GM10266 (cell line): ENCODE measurements around the gene GPR176.

ENCODE experiments used
- DNase-seq: peaks from one replicate; pipeline ENCODE4 v3.0.0; 2012; ENCODE audit errors: extremely low spot score
- CTCF ChIP-seq: IDR thresholded peaks from 2 replicates; pipeline ENCODE4 v1.5.1; 2012; ENCODE audit warnings: mild to moderate bottlenecking, low read depth; ENCODE audit not compliant: control insufficient read depth, insufficient read depth; ENCODE audit errors: missing control alignments

GPR176 gene

GRCh38 chr15:39787479-39787878 is 132.6 kb downstream of the GPR176 start:
- TF ChIP-seq CTCF, result no peak
- DNase-seq, result no peak

- TF ChIP-seq CTCF, result peak; percentile 46
- peak; percentile 40 for DNase-seq
These were observed 133.5 kb downstream of the GPR176 start for GRCh38 chr15:39786447-39787056.

- no peak for DNase-seq
- no peak for TF ChIP-seq CTCF
These were observed 134.2 kb downstream of the GPR176 start for GRCh38 chr15:39785841-39786240.

- TF ChIP-seq CTCF, result no peak
- DNase-seq, result no peak
These were observed 134.9 kb downstream of the GPR176 start for GRCh38 chr15:39785139-39785538.

- no peak for TF ChIP-seq CTCF
- no peak for DNase-seq
These were observed 135.4 kb downstream of the GPR176 start for GRCh38 chr15:39784638-39785037.

- no peak for DNase-seq
These were observed 135.9 kb downstream of the GPR176 start for GRCh38 chr15:39784125-39784524.

More at GRCh38 chr15:39784125-39784524, 135.9 kb downstream of the GPR176 start:
- no peak for TF ChIP-seq CTCF
